ENCODE measurements around the gene PPP1CA. TPM values are rescaled to one million over a fixed set of nuclear protein-coding genes. Genes with fewer than 3 reads are reported as not detected.
"Not testable (repeated sequence)": the region's sequence is repeated elsewhere in the genome, so short reads cannot be mapped to it uniquely, and the experiment has no call there.

The PPP1CA gene
- polyA plus RNA-seq, 5 donors: 99.0 to 167 (median 115) TPM

GRCh38 chr11:67436459-67437081, 34.9 kb upstream of the PPP1CA start:
- DNase-seq: no peak

GRCh38 chr11:67435727-67436458, 34.2 kb upstream of the PPP1CA start:
- no peak for DNase-seq

GRCh38 chr11:67435031-67435726, 33.5 kb upstream of the PPP1CA start:
- no peak for DNase-seq

GRCh38 chr11:67434395-67434881, 32.8 kb upstream of the PPP1CA start:
- DNase-seq: no peak

- DNase-seq: no peak
Measured at GRCh38 chr11:67433536-67434394, 32.1 kb upstream of the PPP1CA start.

DNA sequence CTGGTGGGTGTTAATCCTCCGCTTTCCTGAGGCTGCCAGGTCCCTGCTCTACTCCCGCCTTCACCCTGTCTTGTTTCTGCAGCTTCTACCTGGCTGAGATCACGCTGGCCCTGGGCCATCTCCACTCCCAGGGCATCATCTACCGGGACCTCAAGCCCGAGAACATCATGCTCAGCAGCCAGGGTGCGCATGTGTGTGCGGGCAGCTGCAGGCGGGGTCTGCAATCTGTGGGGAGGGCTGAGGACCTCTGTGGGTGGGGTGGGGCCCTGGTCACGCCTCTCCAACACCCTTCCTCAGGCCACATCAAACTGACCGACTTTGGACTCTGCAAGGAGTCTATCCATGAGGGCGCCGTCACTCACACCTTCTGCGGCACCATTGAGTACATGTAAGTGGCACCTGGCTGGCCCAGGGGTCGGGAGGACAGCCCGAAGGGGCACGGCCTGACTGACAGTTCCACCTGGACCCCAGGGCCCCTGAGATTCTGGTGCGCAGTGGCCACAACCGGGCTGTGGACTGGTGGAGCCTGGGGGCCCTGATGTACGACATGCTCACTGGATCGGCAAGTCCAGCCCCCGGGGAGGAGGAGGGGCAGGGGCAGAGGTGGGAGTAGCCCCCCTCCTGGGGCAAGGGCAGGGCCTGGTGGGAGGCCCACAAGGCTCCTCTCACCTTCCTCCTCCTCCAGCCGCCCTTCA, 31.1 kb upstream of the PPP1CA start:
- no peak for DNase-seq

DNA sequence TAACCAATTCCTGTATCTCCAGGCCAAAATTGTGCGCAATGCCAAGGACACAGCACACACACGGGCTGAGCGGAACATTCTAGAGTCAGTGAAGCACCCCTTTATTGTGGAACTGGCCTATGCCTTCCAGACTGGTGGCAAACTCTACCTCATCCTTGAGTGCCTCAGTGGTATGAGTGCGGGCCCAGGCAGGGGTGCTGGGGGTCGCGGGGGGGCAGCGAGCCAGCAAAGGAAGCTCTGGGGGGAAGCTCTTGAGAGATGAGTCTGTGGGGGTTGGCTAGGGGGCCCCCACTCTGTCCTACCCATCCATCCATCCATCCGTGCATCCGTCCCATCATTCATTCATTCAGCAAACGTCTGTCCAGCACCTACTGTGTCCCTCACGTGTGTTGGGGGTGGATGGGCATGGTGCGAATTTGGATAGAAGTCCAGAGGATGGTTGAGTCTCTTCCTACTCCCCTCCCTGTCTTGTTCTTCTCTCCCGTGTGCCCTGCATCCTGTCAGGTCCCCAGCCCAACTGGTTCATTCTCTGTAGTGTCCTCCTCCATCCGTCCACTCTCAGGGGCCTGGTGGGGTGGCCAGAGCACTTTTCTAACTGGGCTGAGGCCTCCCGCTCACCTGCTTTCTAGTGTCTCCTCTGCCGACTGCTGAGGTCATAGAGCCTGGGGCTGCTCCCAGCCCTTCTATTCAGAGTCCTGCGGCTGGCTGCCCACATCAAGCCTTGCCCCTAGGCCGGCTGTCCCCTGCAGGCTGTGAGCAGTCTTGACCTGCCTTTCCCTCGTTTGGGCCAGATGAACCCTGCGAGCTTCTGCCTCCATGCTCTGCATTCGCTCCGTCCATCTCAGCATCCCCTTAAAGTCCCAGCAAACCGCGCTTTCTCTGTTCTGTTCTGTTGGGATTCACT, 29.9 kb upstream of the PPP1CA start:
- no peak for DNase-seq

- DNase-seq: no peak
Measured at GRCh38 chr11:67429722-67430121, 28.1 kb upstream of the PPP1CA start.

- DNase-seq: no peak
Measured at GRCh38 chr11:67429038-67429668, 27.5 kb upstream of the PPP1CA start.

GRCh38 chr11:67428052-67429001, 26.7 kb upstream of the PPP1CA start, which contains the start of gene RPS6KB2:
Gene RPS6KB2, plus strand, starts transcription at chr11:67428494. Its CDS starts 52 bp downstream, at chr11:67428546.
- peak; percentile 96 to 97 for DNase-seq

DNA sequence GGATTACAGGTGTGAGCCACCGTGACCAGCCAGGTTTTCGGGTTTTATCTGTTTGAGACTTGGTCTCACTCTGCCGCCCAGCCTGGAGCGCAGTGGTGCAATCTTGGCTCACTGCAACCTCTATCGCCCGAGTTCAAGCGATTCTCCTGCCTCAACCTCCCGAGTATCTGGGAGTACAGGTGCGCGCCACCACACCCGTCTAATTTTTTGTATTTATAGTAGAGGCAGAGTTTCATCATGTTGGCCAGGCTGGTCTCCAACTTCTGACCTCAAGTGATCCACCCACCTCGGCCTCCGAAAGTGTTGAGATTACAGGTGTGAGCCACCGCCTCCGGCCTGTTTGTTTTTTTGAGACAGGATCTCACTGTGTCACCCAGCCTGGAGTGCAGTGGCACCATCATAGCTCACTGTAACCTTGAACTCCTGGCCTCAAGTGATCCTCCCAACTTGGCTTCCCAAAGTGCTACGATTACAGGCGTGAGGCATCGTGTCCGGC, 25.8 kb upstream of the PPP1CA start:
- not testable (repeated sequence) for DNase-seq

DNA sequence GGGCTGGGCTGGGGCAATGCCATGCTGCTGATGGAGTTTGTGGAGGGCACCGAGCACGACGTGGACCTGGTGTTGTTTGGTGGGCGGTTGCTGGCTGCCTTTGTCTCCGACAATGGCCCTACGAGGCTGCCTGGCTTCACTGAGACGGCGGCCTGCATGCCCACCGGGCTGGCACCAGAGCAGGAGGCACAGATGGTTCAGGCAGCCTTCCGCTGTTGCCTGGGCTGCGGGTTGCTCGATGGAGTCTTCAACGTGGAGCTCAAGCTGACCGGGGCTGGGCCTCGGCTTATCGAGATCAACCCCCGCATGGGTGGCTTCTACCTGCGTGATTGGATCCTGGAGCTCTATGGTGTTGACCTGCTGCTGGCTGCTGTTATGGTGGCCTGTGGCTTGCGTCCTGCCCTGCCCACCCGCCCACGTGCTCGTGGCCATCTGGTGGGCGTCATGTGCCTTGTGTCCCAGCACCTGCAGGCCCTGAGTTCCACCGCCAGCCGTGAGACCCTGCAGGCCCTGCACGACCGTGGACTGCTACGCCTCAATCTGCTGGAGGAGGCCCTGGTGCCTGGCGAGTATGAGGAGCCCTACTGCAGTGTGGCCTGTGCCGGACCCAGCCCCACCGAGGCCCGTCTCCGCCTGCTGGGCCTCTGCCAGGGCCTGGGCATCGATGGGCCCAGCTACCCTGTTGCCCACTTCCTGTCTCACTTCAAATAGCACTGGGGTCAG, 22.4 kb upstream of the PPP1CA start:
- no peak for DNase-seq

DNA sequence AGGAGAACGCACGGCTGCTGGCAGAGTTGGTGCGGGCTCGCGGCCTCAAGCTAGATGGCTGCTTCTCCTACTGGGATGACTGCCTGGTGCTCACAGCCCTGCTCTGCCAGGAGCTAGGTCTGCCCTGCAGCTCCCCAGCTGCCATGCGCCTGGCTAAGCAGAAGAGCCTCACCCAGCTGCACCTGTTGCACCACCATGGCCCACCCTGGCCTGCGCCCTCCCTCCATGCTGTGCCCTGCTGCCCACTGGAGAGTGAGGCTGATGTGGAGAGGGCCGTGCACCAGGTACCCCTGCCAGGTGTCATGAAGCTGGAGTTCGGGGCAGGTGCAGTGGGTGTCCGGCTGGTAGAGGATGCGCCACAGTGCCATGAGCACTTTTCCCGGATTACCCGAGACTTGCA, 21.8 kb upstream of the PPP1CA start:
- no peak for DNase-seq

GRCh38 chr11:67422891-67423290, 21.2 kb upstream of the PPP1CA start:
- no peak for DNase-seq

- DNase-seq: no peak
Measured at GRCh38 chr11:67421430-67422031, 19.9 kb upstream of the PPP1CA start.

DNA sequence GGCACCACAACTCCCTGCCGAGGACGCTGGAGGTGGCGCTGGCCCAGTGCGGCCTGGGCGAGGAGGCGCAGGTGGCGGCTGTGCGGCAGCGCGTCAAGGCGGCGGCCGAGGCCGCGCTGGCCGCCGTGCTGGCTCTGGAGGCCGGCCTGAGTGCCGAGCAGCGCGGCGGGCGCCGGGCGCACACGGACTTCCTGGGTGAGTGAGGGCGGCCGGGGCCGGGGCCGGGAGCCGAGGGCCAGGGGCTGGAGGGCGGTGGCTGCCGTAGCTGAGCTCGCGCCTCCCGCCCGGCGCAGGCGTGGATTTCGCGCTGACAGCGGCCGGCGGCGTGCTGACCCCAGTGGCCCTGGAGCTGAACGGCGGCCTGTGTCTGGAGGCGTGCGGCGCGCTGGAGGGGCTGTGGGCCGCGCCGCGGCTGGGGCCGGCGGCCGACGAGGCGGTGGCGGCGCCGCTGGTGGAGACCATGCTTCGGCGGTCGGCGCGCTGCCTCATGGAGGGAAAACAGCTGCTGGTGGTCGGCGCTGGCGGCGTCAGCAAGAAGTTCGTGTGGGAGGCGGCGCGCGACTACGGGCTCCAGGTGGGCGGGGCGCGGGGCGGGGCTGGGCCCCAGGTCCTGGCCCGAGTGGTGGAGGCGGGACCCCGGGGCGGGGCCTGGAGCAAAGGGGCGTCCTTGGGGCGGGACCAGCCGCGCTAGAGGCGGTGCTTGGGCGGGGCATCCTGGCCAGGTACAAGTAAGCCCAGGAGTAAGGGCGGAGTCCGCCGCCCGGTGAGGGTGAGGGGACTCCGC, 19.2 kb upstream of the PPP1CA start:
- DNase-seq: peak; percentile 92 to 93

Measured in right lung (tissue), 5 donors.